Glutamatergic neuron (in vitro differentiated cells): ENCODE data around the gene HNMT. TPM values are rescaled to one million over a fixed set of nuclear protein-coding genes. Genes with fewer than 3 reads are reported as not detected.

Experiments
- DNase-seq: peaks from one replicate; pipeline ENCODE4 v3.0.0; 2022
- H3K27ac Mint-ChIP-seq: one replicate; pipeline ENCODE4 v1.8.0; 2020; ENCODE audit warnings: mild to moderate bottlenecking, mixed read lengths, inconsistent platforms; ENCODE audit not compliant: unreplicated experiment
- H3K27me3 Mint-ChIP-seq: one replicate; pipeline ENCODE4 v1.8.0; 2020; ENCODE audit warnings: mild to moderate bottlenecking, moderate library complexity, mixed read lengths, inconsistent platforms; ENCODE audit not compliant: unreplicated experiment
- H3K36me3 Mint-ChIP-seq: one replicate; pipeline ENCODE4 v1.8.0; 2020; ENCODE audit warnings: mild to moderate bottlenecking, mixed read lengths, inconsistent platforms; ENCODE audit not compliant: unreplicated experiment
- H3K4me1 Mint-ChIP-seq: one replicate; pipeline ENCODE4 v1.8.0; 2020; ENCODE audit warnings: mild to moderate bottlenecking, low read depth, mixed read lengths, inconsistent platforms; ENCODE audit not compliant: unreplicated experiment
- H3K4me3 Mint-ChIP-seq: one replicate; pipeline ENCODE4 v1.8.0; 2020; ENCODE audit warnings: mild to moderate bottlenecking, mixed read lengths, inconsistent platforms; ENCODE audit not compliant: unreplicated experiment
- H3K9me3 Mint-ChIP-seq: one replicate; pipeline ENCODE4 v1.8.0; 2020; ENCODE audit warnings: mild to moderate bottlenecking, moderate library complexity, mixed read lengths, inconsistent platforms; ENCODE audit not compliant: unreplicated experiment
- total RNA-seq: library from RNA; stranded (reverse); fragmentation: NEBNext Ultra II Directional; extraction: Animal tissue kit (Norgen Biotek cat#: 25700); gene quantifications from one replicate; pipeline ENCODE4 v1.2.1, GENCODE V29; 2021; ENCODE audit not compliant: unreplicated experiment
- TF ChIP-seq, protein P1 (sequence below): fragments of 200-600 bp; sonication (generic); IDR thresholded peaks from one replicate; pipeline ENCODE4 v1.5.0; 2021; ENCODE audit not compliant: partially characterized antibody, unreplicated experiment

Gene HNMT
- total RNA-seq, 1 donor from 2014 or later, result not detected

DNA sequence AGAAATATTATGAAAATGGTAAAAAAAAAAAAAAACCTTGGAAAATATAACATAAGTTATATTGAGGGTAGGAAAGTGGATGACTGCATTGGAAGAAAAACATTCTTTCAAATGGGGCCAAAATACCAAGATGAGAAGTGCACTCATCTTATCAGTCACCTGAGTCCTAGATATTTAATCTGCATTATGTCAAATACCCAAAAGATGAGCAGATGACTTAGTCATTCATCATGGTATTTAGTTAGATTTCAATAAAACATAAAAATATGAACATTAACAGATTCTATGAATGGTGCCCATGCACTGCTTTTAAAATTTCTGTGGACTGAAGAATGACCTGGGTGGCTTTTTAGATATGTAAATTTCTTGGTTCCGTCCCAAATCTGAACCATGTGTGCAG, 56.9 kb downstream of the HNMT start:
- H3K4me3 Mint-ChIP-seq, result no peak overlapping the region
- H3K27ac Mint-ChIP-seq, result no peak overlapping the region
- peaks cover 1% of the 10 kb centered on the region for H3K4me1 Mint-ChIP-seq
- H3K27me3 Mint-ChIP-seq, result no peaks in the 10 kb centered on the region
- no peak for DNase-seq
- TF ChIP-seq, protein P1, sequence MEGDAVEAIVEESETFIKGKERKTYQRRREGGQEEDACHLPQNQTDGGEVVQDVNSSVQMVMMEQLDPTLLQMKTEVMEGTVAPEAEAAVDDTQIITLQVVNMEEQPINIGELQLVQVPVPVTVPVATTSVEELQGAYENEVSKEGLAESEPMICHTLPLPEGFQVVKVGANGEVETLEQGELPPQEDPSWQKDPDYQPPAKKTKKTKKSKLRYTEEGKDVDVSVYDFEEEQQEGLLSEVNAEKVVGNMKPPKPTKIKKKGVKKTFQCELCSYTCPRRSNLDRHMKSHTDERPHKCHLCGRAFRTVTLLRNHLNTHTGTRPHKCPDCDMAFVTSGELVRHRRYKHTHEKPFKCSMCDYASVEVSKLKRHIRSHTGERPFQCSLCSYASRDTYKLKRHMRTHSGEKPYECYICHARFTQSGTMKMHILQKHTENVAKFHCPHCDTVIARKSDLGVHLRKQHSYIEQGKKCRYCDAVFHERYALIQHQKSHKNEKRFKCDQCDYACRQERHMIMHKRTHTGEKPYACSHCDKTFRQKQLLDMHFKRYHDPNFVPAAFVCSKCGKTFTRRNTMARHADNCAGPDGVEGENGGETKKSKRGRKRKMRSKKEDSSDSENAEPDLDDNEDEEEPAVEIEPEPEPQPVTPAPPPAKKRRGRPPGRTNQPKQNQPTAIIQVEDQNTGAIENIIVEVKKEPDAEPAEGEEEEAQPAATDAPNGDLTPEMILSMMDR, result no peak
- no peaks in the 10 kb centered on the region for H3K36me3 Mint-ChIP-seq
- no peaks in the 10 kb centered on the region for H3K9me3 Mint-ChIP-seq

- Mint-ChIP-seq H3K36me3 (no peaks in the 10 kb centered on the region), H3K27ac (no peak overlapping the region), H3K4me3 (no peak overlapping the region), H3K27me3 (no peaks in the 10 kb centered on the region), H3K9me3 (no peaks in the 10 kb centered on the region), H3K4me1 (peaks cover 1% of the 10 kb centered on the region)
- DNase-seq, result no peak
- TF ChIP-seq, protein P1, result no peak
These were observed 59.0 kb downstream of the HNMT start for GRCh38 chr2:138023298-138023697.

GRCh38 chr2:138023976-138024375, 59.7 kb downstream of the HNMT start:
- no peak for DNase-seq
- TF ChIP-seq, protein P1, result no peak
- H3K4me1 Mint-ChIP-seq, result peaks cover 1% of the 10 kb centered on the region
- no peak overlapping the region for H3K27ac Mint-ChIP-seq
- no peaks in the 10 kb centered on the region for H3K27me3 Mint-ChIP-seq
- H3K9me3 Mint-ChIP-seq, result no peaks in the 10 kb centered on the region
- H3K36me3 Mint-ChIP-seq, result no peaks in the 10 kb centered on the region
- H3K4me3 Mint-ChIP-seq, result no peak overlapping the region

- Mint-ChIP-seq H3K4me1 (no peaks in the 10 kb centered on the region), H3K36me3 (no peaks in the 10 kb centered on the region), H3K27me3 (no peaks in the 10 kb centered on the region), H3K27ac (no peak overlapping the region), H3K9me3 (no peaks in the 10 kb centered on the region), H3K4me3 (no peak overlapping the region)
- TF ChIP-seq, protein P1, result no peak
- no peak for DNase-seq
These were observed 62.1 kb downstream of the HNMT start for GRCh38 chr2:138026111-138027020.

DNA sequence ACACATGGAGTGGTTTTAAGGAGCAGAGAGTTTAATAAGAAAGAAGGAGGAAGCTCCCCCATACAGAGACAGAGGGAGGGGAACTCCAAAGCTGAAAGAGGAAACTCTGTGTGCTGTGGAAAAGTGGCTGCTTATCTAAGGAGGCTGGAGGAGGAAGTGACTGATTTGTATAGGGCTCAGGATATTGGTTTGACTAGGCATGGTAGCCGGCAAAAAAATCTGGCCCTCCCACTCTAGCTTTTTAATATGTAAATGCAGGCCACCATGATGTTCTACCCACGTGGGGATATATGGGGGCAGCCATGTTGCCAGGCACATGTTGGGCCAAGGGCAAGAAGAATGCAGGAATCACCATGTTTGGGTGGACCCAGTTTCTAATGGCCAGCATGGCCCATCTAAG, 64.3 kb downstream of the HNMT start:
- Mint-ChIP-seq H3K4me3 (no peak overlapping the region), H3K27ac (no peak overlapping the region), H3K36me3 (no peaks in the 10 kb centered on the region), H3K4me1 (no peaks in the 10 kb centered on the region), H3K27me3 (no peaks in the 10 kb centered on the region), H3K9me3 (no peaks in the 10 kb centered on the region)
- TF ChIP-seq, protein P1, result no peak
- no peak for DNase-seq
